ENCODE results near the gene PRICKLE4.

DNA sequence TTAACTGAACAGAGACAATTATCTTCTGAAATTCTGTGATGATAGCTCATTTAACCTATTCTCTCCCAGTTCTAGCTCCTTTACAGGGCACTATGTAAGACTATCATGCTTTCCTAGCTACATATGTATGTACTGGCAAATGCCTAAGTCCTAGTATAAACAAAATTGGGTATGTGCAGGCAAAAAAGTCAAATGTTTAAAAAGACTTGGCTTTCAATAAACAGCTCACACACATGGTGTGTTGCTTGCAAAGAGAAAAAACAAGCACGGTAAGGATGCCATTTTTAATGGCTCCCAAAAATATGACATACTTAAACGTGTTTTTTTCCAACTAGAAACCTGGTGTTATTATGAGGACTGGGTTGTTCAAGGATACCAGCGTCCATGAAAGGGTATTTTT, 51.7 kb downstream of the PRICKLE4 start:
- TF ChIP-seq POLR2AphosphoS5 (IDR thresholded peaks at IDR 0.05): no peak
- TF ChIP-seq, protein P1, sequence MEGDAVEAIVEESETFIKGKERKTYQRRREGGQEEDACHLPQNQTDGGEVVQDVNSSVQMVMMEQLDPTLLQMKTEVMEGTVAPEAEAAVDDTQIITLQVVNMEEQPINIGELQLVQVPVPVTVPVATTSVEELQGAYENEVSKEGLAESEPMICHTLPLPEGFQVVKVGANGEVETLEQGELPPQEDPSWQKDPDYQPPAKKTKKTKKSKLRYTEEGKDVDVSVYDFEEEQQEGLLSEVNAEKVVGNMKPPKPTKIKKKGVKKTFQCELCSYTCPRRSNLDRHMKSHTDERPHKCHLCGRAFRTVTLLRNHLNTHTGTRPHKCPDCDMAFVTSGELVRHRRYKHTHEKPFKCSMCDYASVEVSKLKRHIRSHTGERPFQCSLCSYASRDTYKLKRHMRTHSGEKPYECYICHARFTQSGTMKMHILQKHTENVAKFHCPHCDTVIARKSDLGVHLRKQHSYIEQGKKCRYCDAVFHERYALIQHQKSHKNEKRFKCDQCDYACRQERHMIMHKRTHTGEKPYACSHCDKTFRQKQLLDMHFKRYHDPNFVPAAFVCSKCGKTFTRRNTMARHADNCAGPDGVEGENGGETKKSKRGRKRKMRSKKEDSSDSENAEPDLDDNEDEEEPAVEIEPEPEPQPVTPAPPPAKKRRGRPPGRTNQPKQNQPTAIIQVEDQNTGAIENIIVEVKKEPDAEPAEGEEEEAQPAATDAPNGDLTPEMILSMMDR (IDR thresholded peaks at IDR 0.05): no peak
